Measurements from ENCODE around the gene GALNT2. TPM values are rescaled to one million over a fixed set of nuclear protein-coding genes. Genes with fewer than 3 reads are reported as not detected.

GALNT2 gene
- total and polyA plus RNA-seq, 10 of the 15 experiments (the other 5 are each of a cell fraction or from before 2014, with no cell fraction given) = 0.52 to 27.7 (median 16.3) TPM

DNA sequence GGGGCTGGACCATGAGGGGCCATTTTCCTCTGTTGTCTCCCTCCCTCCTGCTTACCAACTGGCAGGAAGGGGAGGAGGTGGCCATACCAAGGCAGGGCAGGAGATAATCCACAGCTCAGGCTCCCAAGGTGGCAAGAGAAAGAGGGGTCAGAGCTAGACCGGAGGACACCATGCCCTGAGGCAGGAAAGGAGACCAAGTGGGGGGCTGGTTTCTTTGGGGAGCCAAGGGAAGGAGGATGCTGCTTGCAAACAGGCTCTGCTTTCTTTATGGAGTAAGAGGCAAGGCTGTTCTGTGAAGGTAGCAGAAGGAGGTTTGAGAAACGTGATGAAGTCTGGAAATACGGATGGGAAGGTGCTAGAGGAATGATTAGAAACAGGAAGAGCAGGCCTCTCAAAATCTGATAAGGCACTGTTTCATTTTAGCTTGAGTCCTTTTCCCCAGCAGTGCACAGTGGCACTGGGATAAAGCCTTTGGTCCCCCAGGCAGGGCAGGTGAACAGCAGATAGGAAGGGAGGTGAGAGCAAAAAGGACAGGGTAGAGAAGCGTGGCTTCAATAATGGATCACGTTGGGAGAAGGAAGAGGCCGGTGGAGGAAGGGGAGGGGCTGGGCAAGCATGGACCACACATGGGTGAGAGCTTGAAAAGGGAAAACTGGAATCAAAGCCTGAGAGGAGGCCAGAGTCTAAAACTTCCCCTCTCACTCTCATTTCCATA, 44.2 kb upstream of the GALNT2 start:
- ATAC-seq = no peak
- Histone ChIP-seq H4K20me1 (ENCODE audit: control insufficient read depth, insufficient read depth) (no peaks in the 10 kb centered on the region), H3K4me1 (ENCODE audit: control insufficient read depth, insufficient read depth, low read length) (no peaks in the 10 kb centered on the region), H3K27ac (ENCODE audit: control insufficient read depth, insufficient read depth) (no peak overlapping the region), H3K27me3 (replicated peaks in 1 of 2; ENCODE audit: control insufficient read depth in 2 of 2, insufficient read depth in 2 of 2, low read length in 1 of 2) (peaks cover 0 to 1% of the 10 kb centered on the region in 2 experiments; a peak in 1 of 4 replicates), H2AFZ (ENCODE audit: control insufficient read depth, low read depth, low read length) (no peak overlapping the region), H3K4me2 (ENCODE audit: control insufficient read depth, insufficient read depth) (no peak overlapping the region), H3K9ac (ENCODE audit: control insufficient read depth, insufficient read depth, low read length) (no peak overlapping the region), H3K36me3 (ENCODE audit: control insufficient read depth in 2 of 2, insufficient read depth in 2 of 2, low read length in 1 of 2) (no peaks in the 10 kb centered on the region), H3K79me2 (ENCODE audit: control insufficient read depth, insufficient read depth, low read length) (no peaks in the 10 kb centered on the region), H3K9me3 (replicated peaks; ENCODE audit: control insufficient read depth, insufficient read depth, low read length) (no peaks in the 10 kb centered on the region; the same call in 2 of the 3 replicates), H3K4me3 (no peak overlapping the region)
- no peak for TF ChIP-seq MAX (IDR thresholded peaks at IDR 0.05; ENCODE audit: low read depth, low read length)
- no peak for TF ChIP-seq RAD21 (IDR thresholded peaks at IDR 0.05; ENCODE audit: insufficient read depth, low read depth, low read length)
- no peak for TF ChIP-seq WRNIP1 (IDR thresholded peaks at IDR 0.05; ENCODE audit: borderline replicate concordance, low read depth, low read length)
- no peak for TF ChIP-seq SPI1 (IDR thresholded peaks at IDR 0.05; ENCODE audit: borderline replicate concordance, insufficient read depth, low read depth, low read length)
- no peak for TF ChIP-seq ZBTB11 (CRISPR knock-in tag; IDR thresholded peaks at IDR 0.05)
- TF ChIP-seq YY1 (IDR thresholded peaks at IDR 0.05; ENCODE audit: low read depth, low read length) = no peak
- TF ChIP-seq CHD2 (IDR thresholded peaks at IDR 0.05; ENCODE audit: borderline replicate concordance, low read depth, low read length) = no peak
- no peak for TF ChIP-seq JUNB (IDR thresholded peaks at IDR 0.05)
- no peak for TF ChIP-seq BRCA1 (IDR thresholded peaks at IDR 0.05; ENCODE audit: low read depth, low read length)
- no peak for TF ChIP-seq KAT2A (conservative IDR thresholded peaks at IDR 0.05; ENCODE audit: control insufficient read depth, low read depth, low read length)
- no peak for TF ChIP-seq RFX5 (IDR thresholded peaks at IDR 0.05; ENCODE audit: low read depth, low read length)
- no peak for TF ChIP-seq IRF5 (IDR thresholded peaks at IDR 0.05; ENCODE audit: borderline replicate concordance)
- no peak for TF ChIP-seq KDM1A (IDR thresholded peaks at IDR 0.05; ENCODE audit: borderline replicate concordance)
- TF ChIP-seq IKZF1 (conservative IDR thresholded peaks at IDR 0.05) = no peak
- TF ChIP-seq NR2F1 (conservative IDR thresholded peaks at IDR 0.05) = no peak
- TF ChIP-seq PML (IDR thresholded peaks at IDR 0.05; ENCODE audit: low read length) = no peak
- TF ChIP-seq ZNF274 (IDR thresholded peaks at IDR 0.05; ENCODE audit: insufficient read depth, insufficient read length) = no peak
- TF ChIP-seq PAX5 (IDR thresholded peaks at IDR 0.05; ENCODE audit: borderline replicate concordance, low read depth, low read length) = no peak
- WGBS (ENCODE audit: insufficient coverage, insufficient replicate concordance, low lambda C conversion rate, missing lambda C conversion rate) = 11% methylated on average over 6 of the region's 6 CpGs
- FAIRE-seq = no peak
- in situ Hi-C loops (cut with MboI) (no loop called here), intact Hi-C loops (cut with micrococcal nuclease; ENCODE audit: unreplicated experiment) (no loop called here)
- ChIA-PET RAD21 (ENCODE audit: unreplicated experiment) (no interaction called here), POLR2A (no interaction called here), CTCF (interaction anchor here (1.5 kb wide), 1 partner anchor 8 kb away, joined by 4 read pairs; no protein-coding TSS in a partner anchor), SMC1A (ENCODE audit: uncharacterized antibody, unreplicated experiment) (no interaction called here)
- no peak for DNase-seq (ENCODE audit: low read depth, low spot score)
- no TSS peak for BruUV-seq (replicated peaks)
